HG03520 (cell line): Measurements from ENCODE around the gene ELOVL7.
"Not testable (repeated sequence)": the region's sequence is repeated elsewhere in the genome, so short reads cannot be mapped to it uniquely, and the experiment has no call there.

Experiments
- ATAC-seq: cut with Tn5 transposase; IDR thresholded peaks from one replicate; pipeline ENCODE4 v1.9.1; 2021; ENCODE audit warnings: mild to moderate bottlenecking, moderate library complexity; ENCODE audit not compliant: unreplicated experiment

ELOVL7 gene

GRCh38 chr5:60830581-60831127 lies 13.4 kb downstream of the ELOVL7 start:
- peak; percentile 62 for ATAC-seq

- ATAC-seq = no peak
Observed at GRCh38 chr5:60829490-60830266, 14.4 kb downstream of the ELOVL7 start.

GRCh38 chr5:60827201-60827600 lies 16.9 kb downstream of the ELOVL7 start:
- ATAC-seq = no peak

DNA sequence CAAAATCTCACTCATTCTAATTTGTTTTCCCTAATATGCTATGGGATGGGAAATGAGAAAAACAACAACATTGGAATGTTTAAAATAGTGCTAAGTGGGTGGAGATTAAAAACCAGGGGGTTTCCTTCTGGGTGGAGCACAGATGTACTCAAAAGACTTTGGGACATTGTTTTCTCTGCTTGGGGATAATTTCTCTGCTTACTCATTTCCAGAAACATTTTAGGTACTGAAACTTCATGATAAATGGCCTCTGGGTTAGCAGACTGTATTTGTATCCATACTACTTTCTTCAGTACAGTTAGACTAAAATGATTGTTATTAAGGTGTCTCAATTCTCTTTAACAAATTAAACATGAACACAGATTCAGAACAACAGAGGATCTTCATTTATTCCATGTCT lies 17.4 kb downstream of the ELOVL7 start:
- peak; percentile 70 for ATAC-seq

- no peak for ATAC-seq
Observed at GRCh38 chr5:60823574-60823973, 20.5 kb downstream of the ELOVL7 start.

DNA sequence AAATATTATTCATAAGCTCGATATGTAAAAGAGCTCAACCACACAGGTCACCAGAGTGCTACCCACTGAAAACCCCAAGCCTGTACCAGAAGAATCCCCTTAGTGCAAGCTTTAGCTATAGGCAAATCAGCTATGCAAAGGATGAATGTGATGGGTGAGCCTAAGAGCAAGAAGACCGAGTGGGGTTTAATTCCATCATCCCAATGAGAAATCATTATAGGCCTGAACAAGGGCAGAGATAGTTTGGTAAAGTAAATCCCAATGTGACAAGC lies 21.8 kb downstream of the ELOVL7 start:
- no peak for ATAC-seq

DNA sequence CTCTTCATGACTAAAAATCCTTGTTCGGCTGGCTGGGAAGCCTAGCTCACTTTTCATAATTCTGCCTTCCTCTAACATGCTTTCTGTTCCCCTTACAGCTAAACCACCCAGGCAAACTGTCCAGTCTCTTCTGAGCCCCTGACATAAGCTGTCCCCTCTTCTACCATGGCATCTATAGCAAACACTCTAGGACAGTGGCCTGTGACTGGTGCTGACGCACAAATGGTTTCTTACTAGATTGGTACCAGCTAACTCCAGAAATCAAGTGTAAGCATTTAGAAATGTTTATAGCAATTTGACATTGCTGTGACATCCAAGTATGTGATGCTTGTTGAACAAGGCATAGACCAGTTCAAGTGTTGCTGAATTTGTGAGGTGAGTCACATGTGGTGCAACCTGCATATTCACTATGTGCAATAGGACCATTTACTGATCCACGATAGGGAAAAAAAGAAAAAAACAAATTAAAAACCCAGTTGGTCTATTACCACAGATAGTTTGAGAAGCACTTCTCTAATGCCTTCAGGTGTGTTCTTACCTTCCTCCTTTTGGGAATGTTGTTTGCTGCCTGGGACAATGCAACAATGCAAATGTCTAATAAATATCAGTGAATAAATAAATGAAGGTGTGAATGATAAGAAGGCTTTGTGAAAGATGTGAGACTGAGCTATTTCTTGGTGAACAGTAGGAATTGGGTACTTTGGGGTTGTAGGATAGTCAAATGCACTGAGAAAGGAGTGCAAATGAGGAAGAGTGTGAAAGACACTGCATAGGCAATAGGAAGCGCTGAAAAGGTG lies 22.4 kb downstream of the ELOVL7 start:
- no peak for ATAC-seq

DNA sequence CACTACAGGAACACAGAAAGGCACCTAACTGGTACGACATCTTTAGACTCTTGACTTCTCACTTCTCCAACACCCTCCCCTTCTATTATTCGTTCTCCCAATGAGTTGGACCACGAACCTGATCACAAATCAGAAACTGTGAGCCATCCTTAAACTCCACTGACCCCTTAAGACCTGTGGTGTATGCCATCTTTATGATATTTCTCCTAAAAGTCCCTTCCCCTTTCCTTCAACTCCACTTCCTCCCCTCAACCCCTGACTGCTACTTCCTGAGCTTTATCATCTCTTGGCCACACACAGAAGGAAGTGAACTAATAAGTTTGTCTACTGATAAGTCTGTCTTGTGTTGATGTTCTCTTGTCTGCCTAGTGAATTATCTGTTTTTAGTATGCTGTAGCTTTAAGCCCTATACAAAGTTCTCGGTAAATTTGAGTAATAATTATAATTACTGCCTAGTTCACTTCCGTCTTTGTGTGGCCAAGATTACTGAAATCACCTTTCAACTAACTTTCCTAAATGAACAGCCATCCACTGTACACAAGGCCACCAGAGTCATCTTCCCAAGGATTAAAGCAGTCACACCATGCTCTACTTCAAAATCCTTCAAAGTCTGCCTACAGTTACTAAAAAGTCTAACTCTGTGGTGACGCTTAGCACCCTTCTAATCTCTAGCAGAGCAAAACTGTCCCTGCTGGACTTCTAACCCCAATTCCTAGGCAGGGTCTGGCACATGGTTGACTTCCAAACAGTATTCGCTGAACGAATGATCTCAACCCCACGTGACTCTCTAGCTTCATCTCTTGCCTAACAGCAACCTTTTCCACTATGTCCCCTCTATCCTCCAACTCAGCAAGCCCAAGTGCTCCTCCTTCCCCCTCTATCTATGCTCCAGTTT lies 23.2 kb downstream of the ELOVL7 start:
- ATAC-seq = no peak

GRCh38 chr5:60816138-60816537 lies 27.9 kb downstream of the ELOVL7 start:
- ATAC-seq = not testable (repeated sequence)

DNA sequence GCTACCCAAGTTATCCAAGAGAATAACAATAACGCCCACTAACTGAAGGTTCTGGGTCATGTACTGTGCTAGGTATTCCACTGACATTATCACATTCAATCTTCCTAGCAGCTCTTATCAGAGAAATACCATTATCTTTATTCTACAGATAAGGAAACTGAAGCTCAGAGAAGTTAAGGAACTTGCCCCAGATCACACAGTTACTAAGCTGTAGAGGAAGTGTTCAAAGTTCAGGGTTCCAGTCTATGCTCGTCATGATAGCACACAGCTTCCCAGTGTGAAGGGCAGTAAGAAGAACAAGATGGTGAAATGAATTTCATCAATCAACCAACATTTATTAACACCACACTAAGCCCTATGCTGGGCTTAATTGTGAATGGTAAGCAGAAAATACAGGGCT lies 29.6 kb downstream of the ELOVL7 start:
- no peak for ATAC-seq

GRCh38 chr5:60812426-60812825 lies 31.6 kb downstream of the ELOVL7 start:
- no peak for ATAC-seq

DNA sequence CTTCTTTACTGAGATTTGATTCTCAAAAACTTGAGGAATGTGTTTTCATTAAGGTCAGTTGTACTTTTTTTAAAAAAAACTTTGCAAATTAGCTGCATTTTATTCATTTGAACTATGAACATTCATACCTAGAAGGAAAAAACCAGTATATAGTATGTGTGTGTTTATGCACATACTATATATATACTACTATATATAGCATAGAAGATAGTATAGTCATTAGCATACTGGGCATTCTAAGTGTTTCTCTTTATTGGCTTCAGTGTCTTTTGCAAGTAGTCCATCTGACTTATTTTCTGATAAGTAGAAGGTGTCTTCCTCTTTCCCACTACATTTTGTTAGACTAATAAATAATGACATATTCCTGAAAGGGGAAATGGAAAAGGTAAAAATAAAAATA lies 33.0 kb downstream of the ELOVL7 start:
- ATAC-seq = peak; percentile 60

GRCh38 chr5:60810438-60811085 lies 33.5 kb downstream of the ELOVL7 start:
- ATAC-seq = peak; percentile 83

- no peak for ATAC-seq
Observed at GRCh38 chr5:60809891-60810425, 34.1 kb downstream of the ELOVL7 start.

- no peak for ATAC-seq
Observed at GRCh38 chr5:60806591-60807243, 37.4 kb downstream of the ELOVL7 start.

- ATAC-seq = no peak
Observed at GRCh38 chr5:60805463-60805862, 38.6 kb downstream of the ELOVL7 start.

- no peak for ATAC-seq
Observed at GRCh38 chr5:60803712-60804111, 40.4 kb downstream of the ELOVL7 start.

- no peak for ATAC-seq
Observed at GRCh38 chr5:60802986-60803385, 41.1 kb downstream of the ELOVL7 start.

DNA sequence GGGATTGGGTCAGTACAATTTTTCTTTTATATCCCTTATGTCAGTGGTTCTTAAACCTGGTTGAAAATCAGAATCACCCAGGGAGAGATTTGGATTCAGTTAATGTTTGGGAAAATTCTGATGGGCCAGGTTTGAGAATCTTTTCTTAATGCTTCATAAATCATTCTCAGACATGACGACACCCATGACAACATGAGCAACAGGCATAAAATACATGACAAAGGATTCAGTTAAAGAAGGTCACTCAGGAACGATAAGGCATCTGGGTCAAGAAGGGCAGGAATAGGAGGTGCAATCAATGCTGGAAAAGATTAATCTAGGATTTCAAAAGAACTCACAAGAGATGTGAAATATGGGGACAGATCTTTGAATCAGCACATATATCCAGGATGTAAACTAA lies 41.8 kb downstream of the ELOVL7 start:
- no peak for ATAC-seq
